Transverse colon (tissue), 4 donors: ENCODE results near the gene FCGR2B. TPM values are rescaled to one million over a fixed set of nuclear protein-coding genes. Genes with fewer than 3 reads are reported as not detected.

Source experiments
- DNase-seq: peaks from one replicate; pipeline ENCODE4 v3.0.0-alpha.2; 2019
- H3K27ac ChIP-seq, 4 donors: fragments of 200-600 bp; sonication (generic); 2 replicates each; pipeline ENCODE4 v1.5.1; 2016 to 2018; ENCODE audit warnings: inconsistent platforms in 4 of 4
- H3K27me3 ChIP-seq: fragments of 200-600 bp; sonication (generic); 2 replicates; pipeline ENCODE4 v1.5.1; 2017; ENCODE audit warnings: inconsistent platforms
- H3K36me3 ChIP-seq, 4 donors: fragments of 200-600 bp; sonication (generic); 2 replicates each; pipeline ENCODE4 v1.5.1; 2017 to 2019; ENCODE audit warnings: inconsistent platforms in 4 of 4
- H3K4me1 ChIP-seq, 4 donors: fragments of 200-600 bp; sonication (generic); 2 replicates each; pipeline ENCODE4 v1.5.1; 2017 to 2020; ENCODE audit warnings: inconsistent platforms in 4 of 4
- H3K4me3 ChIP-seq, 4 donors: fragments of 200-600 bp; sonication (generic); 1 replicate in 1 of 4; 2 replicates in 3 of 4; pipeline versions ENCODE4 v1.5.1 to v1.6.1; 2017 to 2019; ENCODE audit warnings: inconsistent platforms in 4 of 4
- H3K9me3 ChIP-seq, 2 donors: fragments of 200-600 bp; sonication (generic); 2 replicates each; pipeline ENCODE4 v1.5.1; 2017 to 2019; ENCODE audit warnings: inconsistent platforms in 2 of 2
- CTCF ChIP-seq, 5 experiments: fragments of 200-600 bp in 3 of 5; fragments of 450-650 bp in 2 of 5; sonication (generic) in 3 of 5; IDR thresholded peaks; 1 replicate in 2 of 5; 2 replicates in 3 of 5; pipeline ENCODE4 v1.5.1; 2016 to 2017; ENCODE audit warnings: antibody characterized with exemption in 5 of 5, inconsistent platforms in 3 of 5, mild to moderate bottlenecking in 2 of 5, moderate library complexity in 1 of 5
- EP300 ChIP-seq: sonication (generic); formaldehyde crosslinking; IDR thresholded peaks from one replicate; pipeline ENCODE4 v1.6.1; 2017; ENCODE audit warnings: antibody characterized with exemption, low read depth
- POLR2A ChIP-seq: fragments of 450-650 bp; IDR thresholded peaks from one replicate; pipeline ENCODE4 v1.6.1; 2016; ENCODE audit warnings: antibody characterized with exemption, mild to moderate bottlenecking, moderate library complexity
- POLR2AphosphoS5 ChIP-seq, 3 donors: sonication (generic); formaldehyde crosslinking; IDR thresholded peaks; one replicate each; pipeline ENCODE4 v1.6.1; 2016; ENCODE audit warnings: antibody characterized with exemption in 3 of 3
- WGBS, 2 donors: methylation state at CpG; one replicate each; pipeline ENCODE4 v1.1.5; 2018; ENCODE audit warnings: low coverage in 1 of 2; 5-methylcytosine and 5-hydroxymethylcytosine counted together
- in situ Hi-C, 4 donors: fragments of 200-750 bp; cut with MboI; loops; one replicate each; pipeline versions ENCODE4 v1.15.0 to v1.15.1; 2017; ENCODE audit warnings: low sequenced_read_pairs in 3 of 4, low pct_ligation_motif_present in 1 of 4, low pct_unique_long_range_greater_than_20kb in 1 of 4
- intact Hi-C: fragments of 100-400 bp; cut with DNase I; formaldehyde crosslinking; loops from one replicate; pipeline ENCODE4 v1.15.1; 2023; ENCODE audit warnings: low total_unique reads
- small RNA-seq, 4 donors: library from RNA; depleted of rRNA; stranded (forward); fragments of <200 nt; gene quantifications; one replicate each; pipeline ENCODE3, GENCODE V24; 2016
- total RNA-seq, 4 donors: library from RNA; depleted of rRNA; stranded (reverse); fragments of >200 nt; gene quantifications; one replicate each; pipeline ENCODE4 v1.1.0, GENCODE V29; 2016

The FCGR2B gene
- total RNA-seq, 4 donors from 2014 or later: 12.4 to 17.6 (median 12.7) TPM; not detected in 1

GRCh38 chr1:161726473-161727255 lies 63.7 kb downstream of the FCGR2B start:
- no peaks in the 10 kb centered on the region for H3K9me3 ChIP-seq
- no peaks in the 10 kb centered on the region for H3K36me3 ChIP-seq
- H3K4me1 ChIP-seq: peaks cover 0 to 22% (median 13%) of the 10 kb centered on the region in 4 donors
- peak overlapping the region; percentile 80 to 92 (median 85) for H3K27ac ChIP-seq
- peak; percentile 85 for DNase-seq
- WGBS, 2 donors: 0% methylated on average over 16 of the region's 83 CpGs; no CpG with 5 or more reads in 1 of the 2 donors
- TF ChIP-seq POLR2A: peak; percentile 57
- peak; percentile 35 to 68 (median 53) for TF ChIP-seq POLR2AphosphoS5 (IDR thresholded peaks at IDR 0.05)
- peak in 1 of 5 experiments; percentile 5 for TF ChIP-seq CTCF (IDR thresholded peaks at IDR 0.05)
- TF ChIP-seq EP300: no peak
- peaks cover 56% of the 10 kb centered on the region for H3K27me3 ChIP-seq
- intact Hi-C loops: no loop called here
- in situ Hi-C loops: loop anchor here (25.0 kb wide), 4 partner anchors 89 to 664 kb away; partner anchors contain the start of genes FCGR3B (in 3 of the 4) and ARHGAP30 (in 1 of the 4)
- H3K4me3 ChIP-seq: peak overlapping the region; percentile 37 to 73 (median 63)

GRCh38 chr1:161727256-161727924 lies 64.4 kb downstream of the FCGR2B start:
- in situ Hi-C loops: loop anchor here (25.0 kb wide), 4 partner anchors 90 to 665 kb away; partner anchors contain the start of genes FCGR3B (in 3 of the 4) and ARHGAP30 (in 1 of the 4)
- Histone ChIP-seq H3K4me1 (peaks cover 0 to 22% (median 13%) of the 10 kb centered on the region in 4 donors), H3K36me3 (no peaks in the 10 kb centered on the region), H3K27me3 (peaks cover 56% of the 10 kb centered on the region), H3K27ac (peak overlapping the region; percentile 80 to 92 (median 85)), H3K9me3 (no peaks in the 10 kb centered on the region), H3K4me3 (peak overlapping the region; percentile 37 to 73 (median 63))
- peak; percentile 15 for DNase-seq
- TF ChIP-seq CTCF (IDR thresholded peaks at IDR 0.05) (no peak), POLR2AphosphoS5 (IDR thresholded peaks at IDR 0.05) (no peak), POLR2A (peak; percentile 0)
- WGBS, 2 donors: 6 to 8% methylated on average over 5 to 38 of the region's 38 CpGs
- intact Hi-C loops: no loop called here

Small RNA genes within 50 kb of the gene (small RNA-seq; reads per million reads assigned to genes)
- 0 reads per million in 4 donors for gene RF00019

Other genes with a start within 250 kb of the FCGR2B start
- 10 to 100 TPM; 10.7 to 37.8 (median 17.8) TPM for gene FCGR2A, start 157.7 kb upstream of the FCGR2B start, total RNA-seq
- 1 to 10 TPM in 2 of 4 donors, under 1 TPM in 1, not detected in 1; 0.82 to 2.2 (median 1.6) TPM for gene HSPA6, start 138.6 kb upstream of the FCGR2B start, total RNA-seq
- 10 to 100 TPM in 1 of 4 donors, 1 to 10 TPM in 2, under 1 TPM in 1; 0.75 to 21.7 (median 5.3) TPM for gene FCGR3A, start 113.3 kb upstream of the FCGR2B start, total RNA-seq
- 1 to 10 TPM in 1 of 4 donors, not detected in 3; 2.0 TPM for gene FCGR3B, start 32.0 kb upstream of the FCGR2B start, total RNA-seq
- 10 to 100 TPM in 1 of 4 donors, 1 to 10 TPM in 1, under 1 TPM in 1, not detected in 1; 0.41 to 13.1 (median 7.0) TPM for gene FCRLA, start 44.1 kb downstream of the FCGR2B start, total RNA-seq
- gene FCRLB, start 58.4 kb downstream of the FCGR2B start, total RNA-seq: under 1 TPM in 1 of 4 donors, not detected in 3; 0.64 TPM
- gene DUSP12, start 86.6 kb downstream of the FCGR2B start, total RNA-seq: 10 to 100 TPM in 3 of 4 donors, not detected in 1; 26.2 to 62.5 (median 28.4) TPM
- gene ATF6, start 103.2 kb downstream of the FCGR2B start, total RNA-seq: 10 to 100 TPM; 10.8 to 45.8 (median 23.0) TPM